DMS 273 (cell line): Measurements from ENCODE around the gene MLLT3.
A peak's percentile ranks its signal among the peaks of the same experiment; 100 is the strongest.

Experiments
- DNase-seq: peaks from one replicate; lab custom pipeline; 2025; ENCODE audit not compliant: unreplicated experiment; lab: John Stamatoyannopoulos, UW

The MLLT3 gene

GRCh38 chr9:20315677-20316076 lies 306.6 kb downstream of the MLLT3 start:
- no peak for DNase-seq

DNA sequence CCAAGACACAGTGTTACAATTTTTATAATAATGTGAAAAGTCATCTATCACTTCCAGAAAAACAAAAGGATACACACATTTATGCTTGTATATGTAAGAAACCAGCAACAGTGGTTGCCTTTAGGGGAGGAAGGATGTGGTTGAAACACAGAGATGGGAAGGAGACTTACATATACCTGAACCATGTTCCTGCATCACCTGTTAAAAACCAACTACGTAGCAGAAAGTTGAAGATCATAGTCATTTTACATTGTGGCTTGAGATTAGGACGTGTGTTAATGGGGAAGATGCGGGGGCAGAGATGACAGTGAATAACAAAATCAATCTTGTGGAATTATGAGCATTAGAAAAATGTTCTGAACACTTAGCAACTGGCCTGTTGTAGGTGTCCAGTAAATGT lies 307.3 kb downstream of the MLLT3 start:
- no peak for DNase-seq

DNA sequence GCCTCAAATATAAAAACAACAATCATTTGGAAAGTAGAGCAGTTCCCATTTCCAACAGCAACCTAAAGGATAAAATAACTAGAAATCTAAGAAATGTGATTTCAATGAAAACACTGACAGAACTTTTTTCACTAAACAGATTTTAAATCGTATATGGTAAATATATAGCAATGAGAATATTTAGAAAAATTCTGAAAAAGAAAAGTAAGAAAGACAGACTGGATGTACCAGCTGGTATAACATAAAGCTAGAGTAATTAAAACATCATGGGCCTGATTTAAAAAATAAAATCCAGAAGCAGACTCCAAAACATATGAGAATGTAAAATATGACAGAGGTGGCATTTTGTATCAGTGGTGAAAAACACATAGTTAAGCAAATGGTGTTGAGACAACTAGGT lies 308.9 kb downstream of the MLLT3 start:
- DNase-seq, result no peak

- no peak for DNase-seq
These were observed 309.6 kb downstream of the MLLT3 start for GRCh38 chr9:20312732-20313131.

DNA sequence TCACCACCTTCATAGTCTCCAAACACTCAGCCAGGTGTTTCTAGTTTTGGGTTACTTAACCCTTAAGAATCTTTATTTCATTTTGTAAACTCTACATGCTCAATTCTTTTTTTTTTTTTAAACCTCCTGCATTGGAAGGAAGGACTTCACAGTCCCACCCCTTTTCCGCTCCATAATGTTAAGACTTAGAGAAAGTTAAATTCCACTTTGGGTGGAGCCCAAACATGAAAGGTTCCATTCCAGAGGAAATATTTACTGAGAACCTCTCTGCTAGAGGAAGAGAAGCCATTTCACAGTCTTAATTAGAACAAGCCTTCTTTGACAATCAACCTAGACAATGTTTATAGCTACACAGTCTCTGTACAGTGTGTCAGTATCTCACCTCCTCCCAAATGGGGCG lies 312.3 kb downstream of the MLLT3 start:
- no peak for DNase-seq

DNA sequence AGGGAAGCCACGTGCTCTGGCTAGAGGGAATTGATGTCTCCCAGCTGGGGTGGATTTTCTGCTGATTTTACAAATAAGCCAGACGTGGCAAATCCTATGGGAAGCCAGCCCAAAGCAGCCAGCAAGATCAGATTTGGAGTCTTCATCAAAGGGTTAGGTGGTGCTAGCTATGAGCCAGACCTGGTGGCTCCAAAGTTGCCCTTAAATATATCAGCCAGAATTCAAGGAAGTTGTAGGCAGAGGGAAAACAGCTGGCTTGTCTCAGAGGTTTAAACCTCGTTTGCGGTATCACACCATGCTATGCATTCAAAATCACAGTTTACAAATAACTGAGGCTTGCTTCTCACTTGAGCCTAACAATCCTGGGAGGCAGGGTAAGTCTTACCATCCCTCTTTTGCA lies 313.2 kb downstream of the MLLT3 start:
- no peak for DNase-seq

DNA sequence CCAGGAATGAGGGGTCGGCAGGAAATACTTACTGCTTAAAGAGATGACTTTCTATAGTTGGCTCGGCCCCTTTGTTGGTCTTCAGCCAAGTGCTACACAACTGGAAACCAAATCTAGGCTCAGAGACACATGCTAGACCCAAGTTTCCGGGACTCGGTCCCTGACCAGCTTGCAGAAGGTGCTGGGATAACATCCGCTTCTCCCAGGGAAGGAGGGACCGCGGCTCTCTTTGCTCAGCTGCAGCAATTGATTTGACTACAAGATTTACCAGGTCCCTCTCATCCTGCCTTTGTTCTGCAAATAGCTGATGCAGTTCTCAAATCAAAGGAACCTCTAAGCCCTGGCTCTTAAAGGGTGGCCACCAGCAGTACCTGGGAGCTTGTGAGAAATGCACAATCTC lies 314.7 kb downstream of the MLLT3 start:
- DNase-seq, result no peak

- DNase-seq, result no peak
These were observed 316.8 kb downstream of the MLLT3 start for GRCh38 chr9:20305452-20305851.

GRCh38 chr9:20303996-20304395 lies 318.3 kb downstream of the MLLT3 start:
- no peak for DNase-seq

- no peak for DNase-seq
These were observed 319.2 kb downstream of the MLLT3 start for GRCh38 chr9:20303066-20303465.

- DNase-seq, result no peak
These were observed 320.1 kb downstream of the MLLT3 start for GRCh38 chr9:20302197-20302596.

DNA sequence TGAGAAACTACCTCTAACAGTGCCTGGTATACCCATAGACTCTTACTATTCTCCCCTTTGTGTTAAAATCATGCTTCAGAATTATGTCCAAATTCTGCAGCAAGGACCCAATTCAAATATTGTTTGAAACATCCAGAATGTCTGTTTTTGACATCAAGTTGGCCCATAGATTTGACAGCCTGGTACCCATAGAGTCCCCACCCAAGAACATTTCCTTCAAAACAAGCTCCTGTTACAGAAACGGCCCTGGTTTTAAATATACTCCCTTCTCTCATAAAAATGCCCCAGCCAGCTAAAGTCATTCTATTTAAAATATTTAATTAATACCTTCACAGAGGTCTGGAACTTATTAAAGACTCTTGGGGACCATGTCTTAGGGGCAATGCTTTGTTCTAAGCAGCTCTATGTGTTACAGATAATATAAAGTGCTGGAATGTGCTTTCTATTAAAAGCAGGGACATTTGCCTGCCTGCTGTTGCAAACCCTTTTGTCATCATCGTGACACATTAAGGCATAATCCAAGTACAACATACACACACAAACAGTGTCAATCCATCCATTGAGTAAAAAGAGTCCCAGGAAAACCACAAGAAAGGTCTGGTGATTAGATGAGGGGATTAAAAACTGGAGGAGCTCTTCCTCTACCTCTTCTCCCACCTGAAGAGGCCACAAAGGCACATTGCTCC lies 321.7 kb downstream of the MLLT3 start:
- no peak for DNase-seq

- DNase-seq, result no peak
These were observed 324.6 kb downstream of the MLLT3 start for GRCh38 chr9:20297646-20298084.

DNA sequence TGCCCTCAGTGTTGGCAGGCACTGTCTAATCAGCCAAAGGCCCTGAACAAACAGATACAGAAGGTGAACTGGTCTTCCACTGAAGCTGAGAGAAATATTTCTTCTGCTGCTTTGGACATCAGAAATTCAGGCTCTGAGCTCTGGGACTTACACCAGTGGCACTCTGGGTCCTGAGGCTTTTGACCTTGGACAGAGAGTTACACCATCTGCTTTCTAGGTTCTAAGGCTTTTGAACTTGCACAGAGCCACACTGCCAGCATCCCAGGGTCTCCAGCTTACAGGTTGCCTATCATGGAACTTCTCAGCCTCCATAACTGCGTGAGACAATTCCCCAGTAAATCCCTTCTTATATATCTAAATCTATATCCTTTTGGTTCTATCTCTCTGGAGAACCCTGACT lies 326.7 kb downstream of the MLLT3 start:
- DNase-seq, result no peak

GRCh38 chr9:20294046-20294750 lies 328.1 kb downstream of the MLLT3 start:
- DNase-seq, result no peak

DNA sequence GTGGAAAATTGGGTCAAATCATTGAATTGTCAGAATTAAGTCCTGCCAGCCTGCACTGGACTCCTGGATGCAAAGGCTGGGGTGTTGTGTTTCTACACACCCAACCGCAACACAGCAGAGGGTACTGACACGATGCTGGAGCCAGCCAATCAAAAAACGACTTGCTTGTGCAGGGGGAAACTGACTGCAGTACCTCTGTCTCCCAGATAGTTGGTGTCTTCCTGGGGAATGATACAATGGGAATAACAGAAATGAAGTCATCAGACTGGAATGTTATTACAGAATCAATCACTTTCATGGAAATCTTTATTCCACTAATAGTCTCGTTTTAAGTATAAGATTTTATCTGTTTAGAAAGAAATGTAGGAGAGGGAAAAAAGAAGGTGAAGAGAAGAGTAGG lies 330.3 kb downstream of the MLLT3 start:
- peak; percentile 46 for DNase-seq
